ENCODE data around the gene EPHA7. TPM values are rescaled to one million over a fixed set of nuclear protein-coding genes. Genes with fewer than 3 reads are reported as not detected.

Gene EPHA7
- total and polyA plus RNA-seq, 2 of the 4 experiments (the other 2 are of a cell fraction), result not detected

DNA sequence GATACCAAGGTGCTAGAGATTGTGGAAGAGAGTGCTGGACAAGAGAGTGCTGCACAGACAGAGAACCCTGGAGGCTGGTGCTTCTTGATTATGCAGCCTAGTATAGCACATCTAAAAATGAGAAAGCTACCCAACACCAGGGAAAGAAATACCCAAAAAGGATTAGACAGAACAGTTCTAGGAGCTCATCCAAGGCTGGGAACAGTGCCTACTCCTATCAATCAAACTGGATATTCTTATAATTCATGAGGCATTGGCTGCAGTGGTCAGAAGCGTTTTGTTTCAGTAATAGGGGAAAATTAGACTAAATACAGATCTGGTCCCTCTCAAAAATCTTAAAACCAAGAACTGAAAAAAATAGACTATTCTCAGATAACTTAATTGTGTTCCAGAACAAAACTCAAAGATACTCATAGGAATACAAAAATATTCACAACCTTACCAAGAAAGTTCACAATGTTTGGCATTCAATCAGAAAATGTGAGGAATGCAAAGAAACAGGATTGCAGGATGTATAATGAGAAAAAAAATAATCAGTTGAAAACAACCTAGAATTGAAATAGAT is 222.9 kb downstream of the EPHA7 start:
- Histone ChIP-seq H2AFZ (replicated peaks; ENCODE audit: low read length, poor library complexity) (no peak overlapping the region), H4K5ac (ENCODE audit: low read depth, low read length) (no peak overlapping the region), H3K27me3 (ENCODE audit: control insufficient read depth, insufficient read depth, low read length) (no peaks in the 10 kb centered on the region), H3K36me3 (ENCODE audit: control insufficient read depth, insufficient read depth, low read length) (no peaks in the 10 kb centered on the region), H2BK20ac (ENCODE audit: low read depth, low read length) (no peak overlapping the region), H3K27ac (ENCODE audit: insufficient read depth, low read length) (no peak overlapping the region), H2BK5ac (ENCODE audit: low read depth, low read length, poor library complexity, severe bottlenecking) (no peak overlapping the region), H4K91ac (ENCODE audit: insufficient read depth, low read depth, low read length) (no peak overlapping the region), H3K79me1 (ENCODE audit: low read depth in 1 of 2, low read length in 2 of 2) (no peaks in the 10 kb centered on the region), H3K14ac (replicated peaks; ENCODE audit: low read depth, low read length) (no peak overlapping the region), H2AK5ac (ENCODE audit: low read depth, low read length) (no peak overlapping the region), H3K56ac (ENCODE audit: extremely low read depth, insufficient read depth, low read length) (no peak overlapping the region), H2BK15ac (ENCODE audit: low read depth, low read length) (no peak overlapping the region), H3K9me3 (ENCODE audit: control insufficient read depth, insufficient read depth, low read length) (no peaks in the 10 kb centered on the region), H3K9me1 (ENCODE audit: insufficient read depth, low read length) (no peaks in the 10 kb centered on the region), H2BK120ac (ENCODE audit: low read depth, low read length) (no peak overlapping the region), H4K20me1 (ENCODE audit: insufficient read depth, low read length) (no peaks in the 10 kb centered on the region), H2AK9ac (replicated peaks; ENCODE audit: low read depth, low read length, poor library complexity) (no peak overlapping the region), H3K9ac (ENCODE audit: low read depth, low read length) (no peak overlapping the region), H3K4me3 (ENCODE audit: insufficient read depth, low read depth, low read length) (no peak overlapping the region), H3K4ac (ENCODE audit: low read depth, low read length) (no peak overlapping the region), H4K8ac (ENCODE audit: low read depth in 2 of 2, low read length in 2 of 2) (no peak overlapping the region), H3K4me2 (ENCODE audit: low read depth, low read length) (no peak overlapping the region), H3K23ac (ENCODE audit: low read depth, low read length) (no peak overlapping the region), H3K4me1 (ENCODE audit: control insufficient read depth, insufficient read depth, low read length) (no peaks in the 10 kb centered on the region), H3K18ac (ENCODE audit: low read depth, low read length) (no peak overlapping the region)
- no CpG with 5 or more reads among the region's 1 CpG for whole genome bisulfite sequencing, 2 experiments (ENCODE audit: extremely low coverage in 2 of 2, insufficient read length in 1 of 2)
- intact Hi-C loops (cut with micrococcal nuclease), result no loop called here
- TF ChIP-seq MAZ (IDR thresholded peaks at IDR 0.05; ENCODE audit: borderline replicate concordance, low read depth, low read length) (no peak), SMC3 (IDR thresholded peaks at IDR 0.05; ENCODE audit: low read depth, low read length) (no peak)
- dilution Hi-C loops (cut with HindIII; ENCODE audit: low sequenced_read_pairs, unreplicated experiment), result no loop called here
- BruUV-seq (replicated peaks), result no TSS peak
- ChIA-PET CTCF (no interaction called here), POLR2A (ENCODE audit: unreplicated experiment) (no interaction called here)
- DNase-seq (no peak), ATAC-seq (ENCODE audit: low read depth) (no peak)
- in situ Hi-C loops (cut with MboI; ENCODE audit: low sequenced_read_pairs), result no loop called here
